Activated CD4-positive, alpha-beta T cell treated with anti-CD3 and anti-CD28 coated beads, Interleukin-2, amount 10 ng/mL, durations not matched to agents 7 days and 5 days (primary cell): ENCODE results near the gene CPPED1. TPM values are rescaled to one million over a fixed set of nuclear protein-coding genes. Genes with fewer than 3 reads are reported as not detected.

Experiments
- CTCF ChIA-PET: fragments of 350-600 bp; sonication (Branson Sonifier 250); formaldehyde crosslinking; loops from one replicate; lab custom pipeline; 2021; ENCODE audit warnings: antibody characterized with exemption; lab: Charles Lee
- POLR2A ChIA-PET: fragments of 350-600 bp; sonication (Branson Sonifier 250); formaldehyde crosslinking; loops from one replicate; lab custom pipeline; 2021; ENCODE audit warnings: antibody characterized with exemption; lab: Charles Lee
- DNase-seq: peaks from one replicate; pipeline ENCODE4 v3.0.0-alpha.2; 2020
- H3K27ac Mint-ChIP-seq: one replicate; pipeline ENCODE4 v1.8.0; 2021; ENCODE audit warnings: mild to moderate bottlenecking, moderate library complexity, mixed read lengths
- H3K27me3 Mint-ChIP-seq: one replicate; pipeline ENCODE4 v1.8.0; 2021; ENCODE audit warnings: mixed read lengths
- H3K36me3 Mint-ChIP-seq: one replicate; pipeline ENCODE4 v1.8.0; 2021; ENCODE audit warnings: low read depth, mixed read lengths
- H3K4me1 Mint-ChIP-seq: one replicate; pipeline ENCODE4 v1.8.0; 2021; ENCODE audit warnings: mixed read lengths
- H3K4me3 Mint-ChIP-seq: one replicate; pipeline ENCODE4 v1.8.0; 2021; ENCODE audit warnings: mild to moderate bottlenecking, moderate library complexity, mixed read lengths
- H3K9me3 Mint-ChIP-seq: one replicate; pipeline ENCODE4 v1.8.0; 2021; ENCODE audit warnings: mixed read lengths
- total RNA-seq, 2 experiments: library from RNA; stranded (reverse); gene quantifications; one replicate each; pipeline ENCODE4 v1.2.3, GENCODE V29; 2021

The CPPED1 gene
- total RNA-seq, 2 experiments from 2014 or later: 15.7 to 17.1 TPM

- no peak for DNase-seq
- H3K9me3 Mint-ChIP-seq: peaks cover 24% of the 10 kb centered on the region
- ChIA-PET CTCF (interaction anchor here (1.4 kb wide), 1 partner anchor 34 kb away, joined by 7 read pairs; no protein-coding TSS in a partner anchor), POLR2A (no interaction called here)
- no peak overlapping the region for H3K4me3 Mint-ChIP-seq
- H3K27ac Mint-ChIP-seq: no peak overlapping the region
- no peaks in the 10 kb centered on the region for H3K27me3 Mint-ChIP-seq
- no peaks in the 10 kb centered on the region for H3K4me1 Mint-ChIP-seq
- H3K36me3 Mint-ChIP-seq: peaks cover 38% of the 10 kb centered on the region
Observed at GRCh38 chr16:12742741-12743140, 60.9 kb downstream of the CPPED1 start.

- Mint-ChIP-seq H3K4me1 (no peaks in the 10 kb centered on the region), H3K36me3 (peaks cover 40% of the 10 kb centered on the region), H3K27ac (no peak overlapping the region), H3K9me3 (peaks cover 20% of the 10 kb centered on the region), H3K4me3 (no peak overlapping the region), H3K27me3 (no peaks in the 10 kb centered on the region)
- DNase-seq: no peak
- ChIA-PET CTCF (no interaction called here), POLR2A (no interaction called here)
Observed at GRCh38 chr16:12740986-12741610, 62.6 kb downstream of the CPPED1 start.

- ChIA-PET CTCF (no interaction called here), POLR2A (no interaction called here)
- DNase-seq: no peak
- Mint-ChIP-seq H3K36me3 (peaks cover 30% of the 10 kb centered on the region), H3K4me3 (no peak overlapping the region), H3K4me1 (no peaks in the 10 kb centered on the region), H3K27ac (no peak overlapping the region), H3K9me3 (peaks cover 12% of the 10 kb centered on the region), H3K27me3 (no peaks in the 10 kb centered on the region)
Observed at GRCh38 chr16:12739738-12740137, 63.9 kb downstream of the CPPED1 start.

GRCh38 chr16:12737563-12737962 lies 66.1 kb downstream of the CPPED1 start:
- Mint-ChIP-seq H3K27ac (no peak overlapping the region), H3K4me1 (no peaks in the 10 kb centered on the region), H3K4me3 (no peak overlapping the region), H3K36me3 (peaks cover 36% of the 10 kb centered on the region), H3K9me3 (peaks cover 18% of the 10 kb centered on the region), H3K27me3 (no peaks in the 10 kb centered on the region)
- ChIA-PET CTCF (no interaction called here), POLR2A (no interaction called here)
- DNase-seq: no peak

- peaks cover 34% of the 10 kb centered on the region for H3K36me3 Mint-ChIP-seq
- H3K27ac Mint-ChIP-seq: no peak overlapping the region
- peaks cover 22% of the 10 kb centered on the region for H3K9me3 Mint-ChIP-seq
- no peak for DNase-seq
- no peak overlapping the region for H3K4me3 Mint-ChIP-seq
- POLR2A ChIA-PET: no interaction called here
- no peaks in the 10 kb centered on the region for H3K4me1 Mint-ChIP-seq
- CTCF ChIA-PET: interaction anchor here (0.7 to 1.3 kb wide), 2 partner anchors 12 to 17 kb away, joined by 3 read pairs; no protein-coding TSS in a partner anchor
- H3K27me3 Mint-ChIP-seq: no peaks in the 10 kb centered on the region
Observed at GRCh38 chr16:12735805-12736204, 67.9 kb downstream of the CPPED1 start.

- H3K27ac Mint-ChIP-seq: no peak overlapping the region
- no peak for DNase-seq
- POLR2A ChIA-PET: no interaction called here
- H3K4me1 Mint-ChIP-seq: peaks cover 12% of the 10 kb centered on the region
- no peaks in the 10 kb centered on the region for H3K27me3 Mint-ChIP-seq
- CTCF ChIA-PET: interaction anchor here (0.5 to 0.7 kb wide), 4 partner anchors 17 to 1950 kb away, joined by 3 to 5 read pairs (median 4); no protein-coding TSS in a partner anchor
- H3K4me3 Mint-ChIP-seq: no peak overlapping the region
- H3K36me3 Mint-ChIP-seq: peaks cover 29% of the 10 kb centered on the region
- peaks cover 27% of the 10 kb centered on the region for H3K9me3 Mint-ChIP-seq
Observed at GRCh38 chr16:12732600-12732999, 71.1 kb downstream of the CPPED1 start.

GRCh38 chr16:12729448-12729847 lies 74.2 kb downstream of the CPPED1 start:
- H3K36me3 Mint-ChIP-seq: peaks cover 25% of the 10 kb centered on the region
- peaks cover 22% of the 10 kb centered on the region for H3K9me3 Mint-ChIP-seq
- H3K4me3 Mint-ChIP-seq: no peak overlapping the region
- H3K27me3 Mint-ChIP-seq: no peaks in the 10 kb centered on the region
- H3K4me1 Mint-ChIP-seq: peaks cover 13% of the 10 kb centered on the region
- ChIA-PET CTCF (interaction anchor here (1.2 to 1.6 kb wide), 4 partner anchors 9 to 22 kb away, joined by 3 to 4 read pairs (median 3); no protein-coding TSS in a partner anchor), POLR2A (no interaction called here)
- DNase-seq: no peak
- H3K27ac Mint-ChIP-seq: peak overlapping the region; percentile 2

- ChIA-PET CTCF (no interaction called here), POLR2A (no interaction called here)
- DNase-seq: no peak
- H3K36me3 Mint-ChIP-seq: peaks cover 26% of the 10 kb centered on the region
- no peak overlapping the region for H3K4me3 Mint-ChIP-seq
- no peak overlapping the region for H3K27ac Mint-ChIP-seq
- H3K4me1 Mint-ChIP-seq: peaks cover 16% of the 10 kb centered on the region
- peaks cover 22% of the 10 kb centered on the region for H3K9me3 Mint-ChIP-seq
- H3K27me3 Mint-ChIP-seq: no peaks in the 10 kb centered on the region
Observed at GRCh38 chr16:12728469-12728868, 75.2 kb downstream of the CPPED1 start.

GRCh38 chr16:12724226-12724625 lies 79.5 kb downstream of the CPPED1 start:
- H3K4me3 Mint-ChIP-seq: no peak overlapping the region
- H3K36me3 Mint-ChIP-seq: peaks cover 6% of the 10 kb centered on the region
- no peak for DNase-seq
- ChIA-PET POLR2A (no interaction called here), CTCF (interaction anchor here (0.6 to 0.9 kb wide), 3 partner anchors 30 to 383 kb away, joined by 3 to 5 read pairs (median 3); no protein-coding TSS in a partner anchor)
- no peak overlapping the region for H3K27ac Mint-ChIP-seq
- H3K4me1 Mint-ChIP-seq: peaks cover 4% of the 10 kb centered on the region
- H3K9me3 Mint-ChIP-seq: peaks cover 4% of the 10 kb centered on the region
- H3K27me3 Mint-ChIP-seq: no peaks in the 10 kb centered on the region

- H3K4me3 Mint-ChIP-seq: no peak overlapping the region
- peaks cover 4% of the 10 kb centered on the region for H3K4me1 Mint-ChIP-seq
- no peaks in the 10 kb centered on the region for H3K27me3 Mint-ChIP-seq
- no peak overlapping the region for H3K27ac Mint-ChIP-seq
- peaks cover 7% of the 10 kb centered on the region for H3K9me3 Mint-ChIP-seq
- H3K36me3 Mint-ChIP-seq: peaks cover 10% of the 10 kb centered on the region
- ChIA-PET POLR2A (no interaction called here), CTCF (no interaction called here)
- DNase-seq: no peak
Observed at GRCh38 chr16:12723681-12724080, 80.0 kb downstream of the CPPED1 start.

GRCh38 chr16:12721841-12722421 lies 81.8 kb downstream of the CPPED1 start:
- H3K27me3 Mint-ChIP-seq: no peaks in the 10 kb centered on the region
- no peak overlapping the region for H3K4me3 Mint-ChIP-seq
- H3K9me3 Mint-ChIP-seq: peaks cover 11% of the 10 kb centered on the region
- peaks cover 13% of the 10 kb centered on the region for H3K36me3 Mint-ChIP-seq
- ChIA-PET POLR2A (no interaction called here), CTCF (no interaction called here)
- no peak overlapping the region for H3K27ac Mint-ChIP-seq
- peaks cover 4% of the 10 kb centered on the region for H3K4me1 Mint-ChIP-seq
- no peak for DNase-seq

- H3K4me1 Mint-ChIP-seq: peaks cover 4% of the 10 kb centered on the region
- peaks cover 19% of the 10 kb centered on the region for H3K9me3 Mint-ChIP-seq
- no peaks in the 10 kb centered on the region for H3K27me3 Mint-ChIP-seq
- ChIA-PET CTCF (no interaction called here), POLR2A (no interaction called here)
- H3K27ac Mint-ChIP-seq: no peak overlapping the region
- no peak overlapping the region for H3K4me3 Mint-ChIP-seq
- H3K36me3 Mint-ChIP-seq: peaks cover 20% of the 10 kb centered on the region
- no peak for DNase-seq
Observed at GRCh38 chr16:12719972-12720371, 83.7 kb downstream of the CPPED1 start.

GRCh38 chr16:12716658-12717057 lies 87.0 kb downstream of the CPPED1 start:
- Mint-ChIP-seq H3K4me3 (no peak overlapping the region), H3K27ac (no peak overlapping the region), H3K27me3 (no peaks in the 10 kb centered on the region), H3K9me3 (peaks cover 23% of the 10 kb centered on the region), H3K36me3 (peaks cover 16% of the 10 kb centered on the region), H3K4me1 (no peaks in the 10 kb centered on the region)
- POLR2A ChIA-PET: no interaction called here
- DNase-seq: no peak
- CTCF ChIA-PET: interaction anchor here (1.5 kb wide), 1 partner anchor 101 kb away, joined by 3 read pairs; no protein-coding TSS in a partner anchor
